PC-3 (cell line): ENCODE data around the gene PAX5. TPM values are rescaled to one million over a fixed set of nuclear protein-coding genes. Genes with fewer than 3 reads are reported as not detected.

Experiments
- ATAC-seq: fragments of 200-7000 bp; cut with Tn5 transposase; 2 replicates; pipeline ENCODE4 v1.9.1; 2020; ENCODE audit warnings: mild to moderate bottlenecking, moderate library complexity
- BruUV-seq: library from RNA; stranded (reverse); fragments of 400-500 nt; replicated peaks from 2 replicates; lab custom pipeline; 2021; lab: Mats Ljungman, UMichigan
- CTCF ChIA-PET: fragments of 300-600 bp; sonication (Branson Sonifier 250); formaldehyde crosslinking; loops from one replicate; lab custom pipeline; 2022; ENCODE audit warnings: antibody characterized with exemption; lab: Charles Lee
- POLR2A ChIA-PET: fragments of 300-600 bp; sonication (Branson Sonifier 250); formaldehyde crosslinking; loops from one replicate; lab custom pipeline; 2022; ENCODE audit warnings: antibody characterized with exemption; ENCODE audit not compliant: unreplicated experiment; lab: Charles Lee
- DNase-seq: peaks from one replicate; pipeline ENCODE4 v3.0.0-alpha.2; 2015
- H2AFZ ChIP-seq: fragments of 300-600 bp; sonication (generic); 2 replicates; pipeline ENCODE4 v1.6.0; 2016; ENCODE audit warnings: antibody characterized with exemption, low read length
- H3F3A ChIP-seq: fragments of 300-600 bp; sonication (generic); one replicate; pipeline ENCODE4 v1.6.0; 2017; ENCODE audit warnings: antibody characterized with exemption, low read length, control low read depth, mild to moderate bottlenecking; ENCODE audit not compliant: unreplicated experiment
- H3K27ac ChIP-seq: fragments of 300-600 bp; sonication (generic); 2 replicates; pipeline ENCODE4 v1.5.1; 2016; ENCODE audit warnings: mild to moderate bottlenecking, low read length
- H3K27me3 ChIP-seq: fragments of 300-600 bp; sonication (generic); 2 replicates; pipeline ENCODE4 v1.6.1; 2016; ENCODE audit warnings: low read length, mixed read lengths
- H3K36me3 ChIP-seq: fragments of 300-600 bp; sonication (generic); 2 replicates; pipeline ENCODE4 v1.6.1; 2016; ENCODE audit warnings: low read depth, mixed run types, low read length, mixed read lengths
- H3K4me1 ChIP-seq: fragments of 300-600 bp; sonication (generic); 2 replicates; pipeline ENCODE4 v1.5.1; 2016; ENCODE audit warnings: low read length; ENCODE audit not compliant: insufficient read depth
- H3K4me2 ChIP-seq: fragments of 300-600 bp; sonication (generic); 2 replicates; pipeline ENCODE4 v1.6.0; 2016; ENCODE audit warnings: low read length
- H3K4me3 ChIP-seq: fragments of 300-600 bp; sonication (generic); 2 replicates; pipeline ENCODE4 v1.5.1; 2016; ENCODE audit warnings: mild to moderate bottlenecking, low read length, mixed read lengths
- H3K79me2 ChIP-seq: fragments of 300-600 bp; sonication (generic); 2 replicates; pipeline ENCODE4 v1.6.1; 2017; ENCODE audit warnings: low read length, mixed read lengths
- H3K9ac ChIP-seq: fragments of 300-600 bp; sonication (generic); 2 replicates; pipeline ENCODE4 v1.6.0; 2016; ENCODE audit warnings: mild to moderate bottlenecking, low read length
- H3K9me2 ChIP-seq: fragments of 300-600 bp; sonication (generic); replicated peaks from 2 replicates; pipeline ENCODE4 v1.6.1; 2016; ENCODE audit warnings: mixed run types, low read length, mixed read lengths
- H3K9me3 ChIP-seq: fragments of 300-600 bp; sonication (generic); 2 replicates; pipeline ENCODE4 v1.6.1; 2016; ENCODE audit warnings: low read length, mixed read lengths
- H4K20me1 ChIP-seq: fragments of 300-600 bp; sonication (generic); 2 replicates; pipeline ENCODE4 v1.6.1; 2016; ENCODE audit warnings: low read length, mixed read lengths
- CTCF ChIP-seq: fragments of 300-600 bp; sonication (generic); conservative IDR thresholded peaks from 2 replicates; pipeline ENCODE4 v1.5.1; 2017; ENCODE audit warnings: antibody characterized with exemption, low read depth, mild to moderate bottlenecking, low read length
- EZH2 ChIP-seq: fragments of 300-600 bp; sonication (generic); IDR thresholded peaks from one replicate; pipeline ENCODE4 v1.6.1; 2017; ENCODE audit warnings: antibody characterized with exemption, mild to moderate bottlenecking, low read length; ENCODE audit not compliant: unreplicated experiment
- EZH2phosphoT487 ChIP-seq: fragments of 300-600 bp; sonication (generic); IDR thresholded peaks from 2 replicates; pipeline ENCODE4 v1.6.1; 2018; ENCODE audit warnings: mild to moderate bottlenecking, antibody characterized with exemption, low read length, borderline replicate concordance
- intact Hi-C: fragments of 100-400 bp; cut with micrococcal nuclease; formaldehyde crosslinking; loops from 2 replicates; pipeline ENCODE4 v1.9.0; 2023
- total RNA-seq: library from RNA; depleted of rRNA; stranded (reverse); fragments of >200 nt; gene quantifications from 2 replicates; pipeline ENCODE4 v1.2.3, GENCODE V29; 2014

Gene PAX5
- total RNA-seq, 1 experiment from 2014 or later: not detected

DNA sequence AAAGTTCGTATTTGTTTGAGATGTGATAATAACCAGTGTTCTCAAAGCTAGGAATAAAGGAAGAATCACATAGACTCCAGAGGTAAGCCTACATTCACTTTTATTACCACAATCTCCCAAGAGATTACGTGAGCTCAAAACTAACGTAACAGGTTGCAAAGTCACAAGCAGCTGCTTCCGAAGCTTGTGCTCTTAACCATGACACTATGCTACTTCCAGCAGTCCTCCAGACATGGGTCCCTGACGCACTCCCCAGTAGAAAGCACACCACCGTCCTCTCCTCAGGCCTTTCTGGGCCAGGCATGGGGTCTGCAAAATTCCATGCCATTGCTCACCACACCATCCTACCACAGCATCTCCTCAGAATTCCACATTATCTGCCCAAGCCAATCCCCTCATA is 84.6 kb downstream of the PAX5 start:
- Histone ChIP-seq H3F3A (no peaks in the 10 kb centered on the region), H3K27me3 (peaks cover 19% of the 10 kb centered on the region), H3K27ac (no peak overlapping the region), H3K4me2 (no peak overlapping the region), H2AFZ (no peak overlapping the region), H3K79me2 (no peaks in the 10 kb centered on the region), H3K36me3 (no peaks in the 10 kb centered on the region), H3K9ac (no peak overlapping the region), H3K4me1 (0 out of 2 replicates have a peak, but pooled peaks cover 3% of the 10 kb centered on the region), H3K9me3 (no peaks in the 10 kb centered on the region), H3K9me2 (no peaks in the 10 kb centered on the region), H3K4me3 (no peak overlapping the region), H4K20me1 (no peaks in the 10 kb centered on the region)
- DNase-seq (no peak), ATAC-seq (no peak)
- CTCF ChIA-PET: no interaction called here
- intact Hi-C loops: no loop called here
- no peak for TF ChIP-seq EZH2phosphoT487
- TF ChIP-seq EZH2: no peak
- TF ChIP-seq CTCF: no peak
- POLR2A ChIA-PET: no interaction called here
- BruUV-seq: no TSS peak

DNA sequence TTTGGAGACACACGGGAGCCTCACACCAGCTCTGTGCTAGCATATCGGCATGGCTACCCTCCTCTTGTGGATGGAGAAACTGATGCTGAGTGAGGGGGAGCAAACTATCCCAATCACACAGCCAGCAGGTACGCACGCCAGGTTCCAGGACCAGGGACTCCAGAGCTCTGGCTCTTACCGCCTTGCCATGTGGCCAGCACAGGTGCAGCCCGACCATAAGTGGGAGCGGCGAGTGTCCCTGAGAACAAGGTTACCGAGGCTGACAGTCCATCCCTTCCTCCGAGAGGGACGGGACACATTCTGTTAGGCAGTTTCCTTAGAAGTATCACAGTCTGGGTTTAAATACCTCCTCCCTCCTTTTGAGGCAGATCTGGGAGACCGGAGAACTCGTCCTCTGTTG is 86.0 kb downstream of the PAX5 start:
- H4K20me1 ChIP-seq: no peaks in the 10 kb centered on the region
- POLR2A ChIA-PET: no interaction called here
- no TSS peak for BruUV-seq
- H3K79me2 ChIP-seq: no peaks in the 10 kb centered on the region
- no peaks in the 10 kb centered on the region for H3K36me3 ChIP-seq
- no peak overlapping the region for H3K4me3 ChIP-seq
- no peak for TF ChIP-seq EZH2phosphoT487
- no peak for TF ChIP-seq EZH2
- H3K27ac ChIP-seq: no peak overlapping the region
- CTCF ChIA-PET: no interaction called here
- ATAC-seq: no peak
- no peak overlapping the region for H2AFZ ChIP-seq
- no peak overlapping the region for H3K9ac ChIP-seq
- intact Hi-C loops: no loop called here
- H3K27me3 ChIP-seq: peaks cover 13% of the 10 kb centered on the region; the same call in 1 of the 2 replicates
- no peaks in the 10 kb centered on the region for H3K9me3 ChIP-seq
- H3K4me2 ChIP-seq: no peak overlapping the region
- 0 out of 2 replicates have a peak, but pooled peaks cover 3% of the 10 kb centered on the region for H3K4me1 ChIP-seq
- DNase-seq: no peak
- no peaks in the 10 kb centered on the region for H3K9me2 ChIP-seq
- no peaks in the 10 kb centered on the region for H3F3A ChIP-seq

- Histone ChIP-seq H3F3A (no peaks in the 10 kb centered on the region), H3K79me2 (no peaks in the 10 kb centered on the region), H3K9me2 (no peaks in the 10 kb centered on the region), H3K27me3 (0 out of 2 replicates have a peak, but pooled peaks cover 8% of the 10 kb centered on the region), H3K4me3 (no peak overlapping the region), H3K4me2 (no peak overlapping the region), H4K20me1 (no peaks in the 10 kb centered on the region), H2AFZ (no peak overlapping the region), H3K36me3 (no peaks in the 10 kb centered on the region), H3K4me1 (0 out of 2 replicates have a peak, but pooled peaks cover 3% of the 10 kb centered on the region), H3K9me3 (no peaks in the 10 kb centered on the region), H3K9ac (no peak overlapping the region), H3K27ac (no peak overlapping the region)
- DNase-seq (peak; percentile 10), ATAC-seq (no peak)
- ChIA-PET POLR2A (no interaction called here), CTCF (no interaction called here)
- no peak for TF ChIP-seq EZH2phosphoT487
- TF ChIP-seq EZH2: no peak
- TF ChIP-seq CTCF: no peak
- no TSS peak for BruUV-seq
- intact Hi-C loops: no loop called here
Observed at GRCh38 chr9:36946653-36947052, 87.4 kb downstream of the PAX5 start.
